ENCODE measurements around the gene PPIL1.

DNA sequence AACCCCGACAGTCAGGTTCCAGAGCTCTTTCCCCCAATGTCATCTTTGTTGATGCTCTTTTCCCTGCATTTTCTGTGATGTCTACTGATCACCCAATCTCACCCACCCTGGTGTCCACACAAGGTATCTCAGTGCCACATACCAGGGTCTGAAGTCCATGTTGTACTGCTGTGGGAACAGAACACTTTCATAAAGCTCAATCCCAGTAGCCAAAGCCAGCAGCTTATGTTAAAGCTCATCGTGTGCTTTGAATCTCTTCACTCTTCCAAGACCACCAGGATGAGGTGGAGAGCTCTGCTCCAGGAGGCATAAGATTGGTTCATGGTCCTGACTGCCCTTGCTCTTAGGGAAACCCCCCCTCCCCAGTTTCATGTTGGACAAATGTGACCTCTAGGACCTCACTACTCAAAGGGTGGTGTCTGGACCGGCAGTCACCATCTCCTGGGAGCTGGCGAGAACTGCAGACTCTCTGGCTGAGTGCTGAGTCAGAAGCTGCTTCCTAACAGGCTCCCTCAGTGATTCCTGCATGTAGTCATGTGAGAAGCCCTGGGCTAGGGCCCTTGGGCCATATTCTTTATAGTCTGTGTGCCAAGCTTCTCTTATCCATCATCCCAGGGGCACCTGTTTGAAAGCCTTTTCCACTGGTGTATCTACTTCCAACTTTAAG lies 22.0 kb downstream of the PPIL1 start:
- TF ChIP-seq, protein P1, sequence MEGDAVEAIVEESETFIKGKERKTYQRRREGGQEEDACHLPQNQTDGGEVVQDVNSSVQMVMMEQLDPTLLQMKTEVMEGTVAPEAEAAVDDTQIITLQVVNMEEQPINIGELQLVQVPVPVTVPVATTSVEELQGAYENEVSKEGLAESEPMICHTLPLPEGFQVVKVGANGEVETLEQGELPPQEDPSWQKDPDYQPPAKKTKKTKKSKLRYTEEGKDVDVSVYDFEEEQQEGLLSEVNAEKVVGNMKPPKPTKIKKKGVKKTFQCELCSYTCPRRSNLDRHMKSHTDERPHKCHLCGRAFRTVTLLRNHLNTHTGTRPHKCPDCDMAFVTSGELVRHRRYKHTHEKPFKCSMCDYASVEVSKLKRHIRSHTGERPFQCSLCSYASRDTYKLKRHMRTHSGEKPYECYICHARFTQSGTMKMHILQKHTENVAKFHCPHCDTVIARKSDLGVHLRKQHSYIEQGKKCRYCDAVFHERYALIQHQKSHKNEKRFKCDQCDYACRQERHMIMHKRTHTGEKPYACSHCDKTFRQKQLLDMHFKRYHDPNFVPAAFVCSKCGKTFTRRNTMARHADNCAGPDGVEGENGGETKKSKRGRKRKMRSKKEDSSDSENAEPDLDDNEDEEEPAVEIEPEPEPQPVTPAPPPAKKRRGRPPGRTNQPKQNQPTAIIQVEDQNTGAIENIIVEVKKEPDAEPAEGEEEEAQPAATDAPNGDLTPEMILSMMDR (conservative IDR thresholded peaks at IDR 0.05 in 1 of 2, IDR thresholded peaks at IDR 0.05 in 1 of 2; ENCODE audit: low read depth in 1 of 2, low read length in 2 of 2), result no peak
- TF ChIP-seq EZH2 (IDR thresholded peaks at IDR 0.05; ENCODE audit: low read length, missing control alignments), result no peak

Measured in fibroblast of lung (primary cell).